HTERT RPE-1 (cell line): Measurements from ENCODE around the gene RHBG.

Source experiments
- in situ Hi-C: fragments of 300-500 bp; cut with MboI; formaldehyde crosslinking; loops from 4 replicates; pipeline ENCODE4 v1.14.3; 2020; ENCODE audit warnings: low sequenced_read_pairs

Gene RHBG

DNA sequence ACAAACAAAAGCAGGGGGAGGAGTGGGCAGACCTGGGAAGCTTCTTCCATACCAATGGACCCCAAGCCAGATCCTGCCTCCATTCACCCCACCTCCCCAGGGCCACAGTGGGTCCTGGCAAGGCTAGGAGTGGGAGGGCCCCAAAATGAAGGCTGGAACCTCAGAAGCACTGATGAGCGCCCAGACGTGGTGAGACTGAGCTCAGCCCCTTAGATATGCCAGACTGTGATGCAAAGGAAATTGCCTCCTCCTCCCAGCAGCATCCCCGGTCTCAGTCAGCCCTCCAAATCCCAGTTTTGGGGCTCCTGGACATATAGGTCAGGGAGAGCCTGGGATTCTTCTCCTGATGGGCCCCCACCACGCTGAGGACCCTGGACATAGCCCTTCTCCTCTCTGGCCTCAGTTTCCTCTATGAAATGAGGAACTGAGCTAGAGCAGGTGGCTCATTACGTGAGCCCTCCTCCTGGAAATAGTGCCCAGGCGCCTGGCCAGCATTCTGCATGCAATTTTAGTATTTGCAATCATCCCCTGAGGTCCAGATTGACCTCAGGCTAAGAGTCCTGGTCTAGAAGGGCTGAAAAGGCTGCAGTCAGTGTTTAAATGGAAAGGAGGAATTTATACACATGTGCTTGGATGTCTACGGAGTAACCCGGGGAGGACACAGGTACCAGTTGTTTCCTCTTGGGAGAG, 33.5 kb downstream of the RHBG start:
- in situ Hi-C loops: no loop called here

DNA sequence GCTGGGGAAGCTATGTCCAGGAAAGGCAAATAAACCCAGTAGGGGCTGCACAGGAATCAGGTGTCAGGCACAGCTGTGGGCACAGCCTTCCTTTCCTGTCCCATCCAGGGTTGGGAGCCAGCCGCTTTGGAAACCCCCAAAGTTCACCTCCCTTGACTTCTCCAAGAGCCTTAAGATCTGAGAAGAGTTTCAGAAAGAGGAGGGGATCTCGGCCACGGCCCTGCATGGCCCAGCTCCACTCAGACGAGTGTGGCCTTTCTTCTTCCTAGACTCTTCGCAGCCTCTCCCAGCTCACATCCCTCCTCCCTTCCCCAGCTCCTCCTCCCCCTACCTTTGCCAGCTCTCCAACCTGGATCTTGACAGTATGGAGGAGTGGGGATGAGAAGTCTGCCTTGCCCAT, 36.7 kb downstream of the RHBG start:
- in situ Hi-C loops: no loop called here

DNA sequence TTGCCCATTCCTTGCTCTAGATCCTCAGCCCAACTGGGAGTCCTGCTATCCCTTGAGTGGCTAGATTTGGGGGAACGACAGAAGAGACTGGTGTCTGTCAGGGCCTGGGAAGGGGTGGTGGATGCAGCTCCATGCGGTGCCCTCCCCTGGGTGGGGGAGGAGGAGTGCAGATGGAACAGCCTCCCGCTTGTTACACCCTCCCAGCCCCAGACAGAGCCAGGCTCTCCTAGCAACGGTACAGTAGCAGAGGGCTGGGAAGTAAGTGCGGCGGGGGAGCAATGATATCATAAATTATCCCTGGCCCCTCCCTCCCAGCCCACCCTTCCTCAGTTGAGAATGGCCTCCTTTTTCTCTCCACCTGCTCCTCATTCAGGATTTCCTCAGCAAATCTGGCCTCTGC, 37.2 kb downstream of the RHBG start:
- in situ Hi-C loops: no loop called here

DNA sequence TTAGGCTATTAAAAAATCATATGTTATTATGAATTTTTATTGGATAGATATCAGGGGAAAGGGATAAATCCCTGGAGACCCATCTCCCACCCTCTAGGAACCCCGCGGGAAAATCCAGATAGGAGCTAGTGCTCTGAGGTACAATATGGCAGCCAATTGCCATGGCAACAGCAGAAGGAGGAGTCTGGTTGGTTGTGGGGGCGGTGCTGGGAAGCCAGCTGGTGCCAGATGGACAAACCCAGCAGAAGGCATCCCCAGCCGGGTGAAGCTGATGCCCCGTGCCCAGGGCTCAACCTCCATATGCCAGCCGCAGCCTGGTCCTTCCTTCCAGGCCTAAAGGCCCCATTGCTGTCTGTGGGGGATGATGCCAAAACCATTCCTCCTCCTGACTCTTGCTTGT, 38.3 kb downstream of the RHBG start:
- in situ Hi-C loops: no loop called here

DNA sequence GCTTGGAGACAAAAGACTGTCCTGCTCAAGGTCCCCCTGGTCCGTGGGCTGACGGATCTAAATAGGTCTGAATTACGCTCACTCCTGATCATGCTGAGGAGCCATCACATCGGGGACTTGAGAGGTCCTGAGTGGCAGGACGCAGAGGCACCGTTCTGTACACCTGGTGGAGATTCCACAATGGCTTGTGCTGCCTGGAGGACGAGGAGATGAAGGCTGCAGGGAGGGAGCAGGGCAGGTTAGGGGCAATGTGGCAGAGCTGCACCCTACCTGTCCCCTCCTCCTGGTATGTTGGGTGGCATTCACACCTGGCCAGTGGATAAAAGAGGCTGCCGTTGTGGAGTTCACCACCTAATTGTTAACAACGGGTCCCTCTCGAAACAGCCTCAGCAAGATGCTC, 38.7 kb downstream of the RHBG start:
- in situ Hi-C loops: no loop called here

GRCh38 chr1:156409439-156409838, 40.4 kb downstream of the RHBG start:
- in situ Hi-C loops: no loop called here

DNA sequence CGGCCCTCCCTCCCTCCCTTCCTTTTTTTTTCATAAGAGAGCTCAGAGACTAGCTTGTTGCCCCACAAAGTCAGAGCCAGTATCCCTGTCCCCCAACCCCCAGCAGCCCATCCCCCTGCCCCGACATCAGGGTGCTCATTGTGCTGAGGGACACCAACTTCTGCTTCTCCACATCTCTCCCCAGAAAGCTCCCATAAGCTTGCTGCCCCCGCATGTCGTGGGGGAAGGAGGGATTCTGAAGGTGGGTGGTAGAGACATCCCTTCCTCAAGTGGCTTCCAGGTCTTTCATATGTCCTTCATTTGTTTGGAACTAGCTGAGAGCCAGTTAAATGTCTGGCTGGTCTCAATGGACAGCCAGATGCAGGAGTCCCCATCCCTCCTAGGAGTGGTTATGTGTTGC, 41.2 kb downstream of the RHBG start:
- in situ Hi-C loops: no loop called here

DNA sequence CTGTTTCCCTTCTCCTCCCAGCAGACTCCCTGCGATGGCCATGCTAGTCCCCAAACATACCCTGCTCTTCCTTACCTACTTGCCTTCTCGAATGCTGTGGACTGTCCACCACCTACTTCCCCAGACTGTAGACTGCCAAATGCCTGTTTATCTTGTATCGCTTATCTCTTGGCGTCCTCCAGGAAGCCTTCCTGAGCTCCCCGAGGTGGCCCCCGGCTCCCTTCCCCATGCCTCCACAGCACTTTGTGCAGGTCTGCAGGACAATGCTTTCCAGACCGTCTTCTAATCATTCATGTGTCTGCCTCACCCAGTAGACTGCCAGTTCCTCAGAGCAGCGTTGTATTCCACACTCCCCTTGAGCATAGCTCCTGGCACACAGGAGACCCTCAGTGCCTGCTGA, 41.7 kb downstream of the RHBG start:
- in situ Hi-C loops: no loop called here

DNA sequence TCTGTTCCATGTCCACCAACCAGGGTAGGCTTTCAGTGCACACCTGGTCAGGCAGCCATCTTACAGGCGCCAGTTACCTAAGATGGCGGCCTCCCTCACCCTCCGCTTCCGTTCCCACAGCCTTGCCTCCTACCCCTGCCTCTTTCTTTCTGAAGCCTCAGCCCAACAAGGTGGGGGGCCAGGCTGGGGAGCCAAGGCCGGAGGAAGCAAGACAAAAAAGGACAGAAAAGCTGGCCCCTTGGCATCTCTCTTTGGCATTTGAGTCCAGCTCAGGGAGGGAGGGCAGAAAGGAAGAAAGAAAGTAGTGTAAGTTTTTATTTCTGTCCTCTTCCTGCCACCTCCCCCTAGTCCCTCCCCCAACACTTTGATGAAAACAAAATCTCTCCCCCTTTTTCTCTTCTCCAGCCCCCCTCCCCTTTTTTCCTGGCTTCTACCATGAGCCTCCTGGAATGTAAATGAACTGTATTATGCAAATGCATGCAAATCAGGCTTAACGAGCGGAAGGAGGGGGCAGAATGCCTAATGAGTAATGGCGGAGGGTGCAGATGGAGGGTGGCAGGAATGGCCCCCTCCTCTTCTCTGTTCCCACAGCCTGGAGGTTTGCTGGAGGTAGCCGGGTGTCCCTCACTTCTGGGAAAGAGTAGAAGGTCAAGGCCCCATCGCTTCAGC, 43.8 kb downstream of the RHBG start:
- in situ Hi-C loops: no loop called here

DNA sequence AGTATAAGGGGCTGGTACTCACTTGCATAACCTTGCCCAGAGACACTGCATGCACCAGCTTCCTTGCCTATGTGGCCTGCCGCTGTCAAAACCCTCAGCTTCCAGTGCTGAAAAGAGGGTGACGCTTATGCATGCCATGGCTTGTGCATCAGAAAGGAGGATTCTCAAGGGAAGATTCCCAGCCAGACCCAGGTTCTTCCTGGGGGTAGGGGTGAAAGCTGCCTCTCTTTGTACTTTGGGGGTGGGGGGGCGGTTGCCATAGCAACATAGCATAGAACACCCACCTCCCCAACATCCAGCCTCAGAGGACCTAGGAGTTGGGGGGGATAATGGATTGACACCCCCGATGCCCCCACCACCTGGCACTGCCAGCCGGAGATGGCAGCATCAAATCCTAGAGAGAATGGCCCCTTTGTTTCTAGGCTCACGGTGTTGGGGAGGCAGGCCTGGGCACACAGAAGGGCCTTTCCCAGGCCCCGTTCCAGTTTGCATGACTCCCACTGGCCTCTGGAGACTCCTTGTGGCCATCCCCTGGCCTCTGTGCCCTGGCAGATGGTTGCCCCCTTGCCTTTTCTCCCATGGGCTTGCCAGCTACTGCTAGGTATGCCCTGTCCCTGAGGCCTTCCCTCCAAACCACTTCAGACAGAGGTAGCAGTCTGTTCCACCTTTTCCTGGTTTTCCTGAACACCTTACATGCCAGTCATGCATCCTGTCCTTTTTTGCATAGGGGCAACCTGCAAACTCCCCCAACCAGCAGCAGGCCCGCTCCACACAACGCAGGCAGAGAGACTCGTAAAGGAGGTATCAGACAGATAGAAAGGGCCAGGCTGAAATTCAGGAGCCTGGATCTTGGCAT, 44.6 kb downstream of the RHBG start:
- in situ Hi-C loops: no loop called here

GRCh38 chr1:156414461-156415064, 45.6 kb downstream of the RHBG start:
- in situ Hi-C loops: no loop called here

GRCh38 chr1:156416993-156417392, 48.0 kb downstream of the RHBG start:
- in situ Hi-C loops: no loop called here

DNA sequence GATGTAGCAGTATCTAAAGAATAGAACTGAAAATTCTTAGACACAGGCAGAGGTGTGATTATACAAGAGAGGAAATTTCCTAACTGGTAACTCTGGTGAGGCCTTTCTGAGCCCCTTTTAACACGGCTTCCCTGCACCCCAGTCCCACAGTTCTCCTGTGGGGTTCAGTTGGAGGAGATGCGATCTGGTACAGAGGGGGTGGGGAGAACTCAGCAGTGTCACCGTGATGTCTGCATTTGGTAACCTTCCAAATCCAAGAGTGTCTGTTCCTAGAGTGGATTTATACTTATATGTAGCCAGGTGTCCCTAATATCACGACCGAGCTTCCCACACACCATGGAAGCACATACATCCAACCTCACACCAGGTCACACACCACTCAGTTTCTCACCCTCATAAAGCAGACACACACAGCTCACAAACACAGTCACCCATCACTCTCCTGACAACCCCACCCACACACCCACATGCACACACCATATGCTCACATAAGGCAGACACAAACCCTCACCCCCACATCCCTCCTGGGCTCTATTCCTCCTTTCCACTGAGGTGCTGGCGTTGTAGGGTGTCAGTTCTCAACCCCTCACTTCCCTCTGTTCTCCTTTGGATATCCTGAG, 48.5 kb downstream of the RHBG start:
- in situ Hi-C loops: no loop called here

DNA sequence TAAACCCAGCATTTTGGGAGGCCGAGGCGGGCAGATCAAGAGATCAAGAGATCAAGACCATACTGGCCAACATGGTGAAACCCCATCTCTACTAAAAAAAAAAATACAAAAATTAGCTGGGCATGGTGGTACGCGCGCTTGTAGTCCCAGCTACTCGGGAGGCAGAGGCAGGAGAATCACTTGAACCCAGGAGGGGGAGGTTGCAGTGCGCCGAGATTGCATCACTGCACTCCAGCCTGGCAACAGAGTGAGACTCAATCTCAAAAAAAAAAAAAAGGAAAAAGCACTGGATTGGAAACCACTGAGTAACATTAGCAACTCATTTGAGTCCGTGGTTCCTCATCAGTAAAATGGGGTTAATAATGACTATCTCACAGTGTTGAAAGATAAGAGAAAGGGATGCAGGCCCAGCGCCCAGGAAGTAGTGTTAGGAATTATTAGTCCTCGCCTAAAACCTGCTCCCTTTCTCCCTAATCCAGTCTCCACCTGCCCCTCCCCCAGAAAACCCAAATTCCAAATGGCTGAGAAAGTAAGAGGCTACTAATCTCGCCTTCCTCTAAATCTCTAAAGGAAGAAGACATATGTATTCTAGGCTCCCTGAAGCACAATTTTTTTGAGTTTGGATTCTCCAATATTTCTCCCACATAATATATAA, 49.5 kb downstream of the RHBG start:
- in situ Hi-C loops: no loop called here

GRCh38 chr1:156419854-156420204, 50.8 kb downstream of the RHBG start:
- in situ Hi-C loops: no loop called here

GRCh38 chr1:156420205-156421061, 51.4 kb downstream of the RHBG start:
- in situ Hi-C loops: no loop called here

DNA sequence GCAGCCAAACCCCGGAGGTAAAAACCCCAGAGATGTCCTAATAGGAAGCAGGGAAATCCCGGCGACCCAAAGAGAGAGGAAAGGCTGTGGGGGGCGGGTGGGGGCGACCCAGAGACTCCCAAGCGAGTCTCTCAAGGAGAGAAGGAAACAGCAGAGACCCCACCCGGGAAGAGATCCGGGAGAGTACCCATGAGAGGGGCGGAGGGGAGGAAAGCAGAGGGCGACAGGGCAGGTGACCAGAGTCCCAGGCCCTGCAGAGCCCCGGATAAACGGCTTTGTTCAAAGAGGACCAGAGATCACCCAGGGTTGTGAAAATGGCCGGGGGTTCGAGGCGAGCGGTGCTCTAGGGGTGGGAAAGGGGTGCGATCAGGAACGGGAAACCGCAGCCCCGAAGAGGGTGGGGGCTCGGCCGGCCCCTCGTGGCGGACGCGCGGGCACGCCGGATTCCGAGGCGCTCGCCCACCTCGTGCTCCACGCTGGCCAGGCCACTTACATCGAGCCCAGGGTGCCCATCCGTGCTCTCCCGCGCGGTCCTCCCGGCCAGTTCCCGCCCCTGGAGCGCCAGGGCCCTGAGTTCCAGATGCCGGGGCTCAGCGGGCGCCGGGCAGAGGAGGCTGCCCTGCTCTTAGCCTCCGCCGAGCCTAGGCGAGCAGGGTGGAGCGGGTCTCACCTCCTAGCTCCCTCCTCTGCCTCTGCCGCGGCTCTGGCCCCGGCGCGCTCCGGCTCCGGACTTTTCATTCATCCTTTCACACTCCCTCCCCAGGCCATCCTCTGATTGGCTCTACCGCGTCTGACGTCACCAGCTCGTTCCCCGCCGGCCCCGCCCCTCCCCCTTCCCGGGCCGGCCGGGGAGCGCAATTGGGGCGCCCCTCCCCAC, 52.3 kb downstream of the RHBG start:
- in situ Hi-C loops: no loop called here

DNA sequence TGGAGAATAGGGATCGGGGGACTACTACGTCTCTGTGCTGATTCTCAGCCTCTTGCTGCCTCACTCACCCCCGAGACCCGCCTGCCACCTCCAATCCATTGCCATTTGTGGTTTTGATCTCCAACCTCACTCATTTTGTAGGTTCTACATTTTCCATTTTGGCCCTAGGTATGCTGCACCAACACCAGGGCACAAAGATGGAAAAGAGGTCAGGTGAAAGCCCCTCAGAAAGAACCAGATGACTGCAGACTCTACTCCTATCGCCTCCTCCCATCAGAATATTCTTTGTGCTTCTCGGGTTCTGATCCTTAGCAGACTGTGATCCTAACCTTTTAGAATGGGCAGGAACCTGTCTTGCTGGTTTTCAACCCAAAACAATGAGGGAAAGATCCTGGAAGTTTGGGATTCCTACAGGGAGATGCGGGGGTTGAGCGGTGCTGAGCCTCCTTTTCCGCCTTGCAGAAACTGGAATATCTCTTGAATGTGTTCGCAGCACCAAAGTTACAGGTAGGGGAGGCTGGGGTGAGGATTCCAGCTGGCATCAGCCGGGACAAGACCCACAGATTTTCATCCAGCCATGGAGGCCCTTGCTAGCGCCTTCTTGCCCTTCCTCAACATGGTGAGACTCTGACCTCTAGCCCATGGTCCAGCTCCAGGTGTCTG, 53.1 kb downstream of the RHBG start:
- in situ Hi-C loops: no loop called here
